CD8-positive, alpha-beta memory T cell (primary cell): Measurements from ENCODE around the gene MOCS3. TPM values are rescaled to one million over a fixed set of nuclear protein-coding genes. Genes with fewer than 3 reads are reported as not detected.

Experiments used
- CTCF ChIA-PET: fragments of 350-600 bp; sonication (Branson Sonifier 250); formaldehyde crosslinking; loops from one replicate; lab custom pipeline; 2021; ENCODE audit warnings: antibody characterized with exemption; lab: Charles Lee
- POLR2A ChIA-PET: fragments of 350-600 bp; sonication (Branson Sonifier 250); formaldehyde crosslinking; loops from one replicate; lab custom pipeline; 2021; ENCODE audit warnings: antibody characterized with exemption; lab: Charles Lee
- DNase-seq, 5 donors: peaks; one replicate each; pipeline versions ENCODE4 v3.0.0 to v3.0.0-alpha.2; 2020 to 2022; ENCODE audit warnings: mixed read lengths in 1 of 5
- H3K27ac ChIP-seq: one replicate; pipeline ENCODE4 v1.7.0; 2013; ENCODE audit warnings: low read depth, mild to moderate bottlenecking, low read length, moderate library complexity
- H3K27me3 ChIP-seq: 2 replicates; pipeline ENCODE4 v1.7.0; 2013; ENCODE audit warnings: low read length, mild to moderate bottlenecking; ENCODE audit not compliant: insufficient read depth, poor library complexity, severe bottlenecking
- H3K36me3 ChIP-seq: 2 replicates; pipeline ENCODE4 v1.7.0; 2013; ENCODE audit warnings: mild to moderate bottlenecking, low read length, moderate library complexity; ENCODE audit not compliant: insufficient read depth
- H3K4me1 ChIP-seq: 2 replicates; pipeline ENCODE4 v1.7.0; 2013; ENCODE audit warnings: mild to moderate bottlenecking, low read length, moderate library complexity; ENCODE audit not compliant: insufficient read depth
- H3K4me3 ChIP-seq: 2 replicates; pipeline ENCODE4 v1.7.0; 2013; ENCODE audit warnings: mild to moderate bottlenecking, low read length
- H3K9me3 ChIP-seq: 2 replicates; pipeline ENCODE4 v1.7.0; 2013; ENCODE audit warnings: mild to moderate bottlenecking, low read length
- H3K27ac Mint-ChIP-seq, 8 donors: one replicate each; pipeline ENCODE4 v1.8.0; 2020 to 2021; ENCODE audit warnings: mixed read lengths in 8 of 8, mild to moderate bottlenecking in 6 of 8, inconsistent platforms in 3 of 8, moderate library complexity in 3 of 8
- H3K27me3 Mint-ChIP-seq, 2 donors: one replicate each; pipeline ENCODE4 v1.8.0; 2020 to 2021; ENCODE audit warnings: mixed read lengths in 2 of 2, mild to moderate bottlenecking in 1 of 2, moderate library complexity in 1 of 2
- H3K36me3 Mint-ChIP-seq, 3 donors: one replicate each; pipeline ENCODE4 v1.8.0; 2020 to 2021; ENCODE audit warnings: mixed read lengths in 3 of 3, inconsistent platforms in 1 of 3, mild to moderate bottlenecking in 1 of 3
- H3K4me1 Mint-ChIP-seq, 3 donors: one replicate each; pipeline ENCODE4 v1.8.0; 2020 to 2021; ENCODE audit warnings: mixed read lengths in 3 of 3, inconsistent platforms in 1 of 3, mild to moderate bottlenecking in 1 of 3
- H3K4me3 Mint-ChIP-seq, 7 donors: one replicate each; pipeline ENCODE4 v1.8.0; 2020 to 2021; ENCODE audit warnings: mixed read lengths in 7 of 7, mild to moderate bottlenecking in 6 of 7, moderate library complexity in 4 of 7, inconsistent platforms in 2 of 7
- H3K9me3 Mint-ChIP-seq, 5 donors: one replicate each; pipeline ENCODE4 v1.8.0; 2020 to 2022; ENCODE audit warnings: mixed read lengths in 5 of 5, mild to moderate bottlenecking in 3 of 5, moderate library complexity in 2 of 5, inconsistent platforms in 1 of 5
- polyA plus RNA-seq: library from polyadenylated mRNA; unstranded; fragments of 300-500 nt; fragmentation: Illumina TruSeq; gene quantifications from one replicate; pipeline ENCODE4 v1.2.3, GENCODE V29; 2021
- total RNA-seq, 2 experiments: library from RNA; stranded (reverse); gene quantifications; one replicate each; pipeline ENCODE4 v1.2.3, GENCODE V29; 2021

MOCS3 gene
- total and polyA plus RNA-seq, 3 experiments from 2014 or later, result 3.4 to 8.1 (median 7.9) TPM

- Mint-ChIP-seq H3K4me1 (peaks cover 55 to 83% (median 80%) of the 10 kb centered on the region in 3 donors), H3K27me3 (no peaks in the 10 kb centered on the region), H3K27ac (peak overlapping the region; percentile 99 to 100 (median 100)), H3K4me3 (peak overlapping the region; percentile 95 to 98 (median 98)), H3K36me3 (peaks cover 0 to 55% (median 11%) of the 10 kb centered on the region in 3 donors), H3K9me3 (no peaks in the 10 kb centered on the region)
- Histone ChIP-seq H3K4me3 (peak overlapping the region; percentile 91), H3K27ac (peak overlapping the region; percentile 97), H3K9me3 (no peaks in the 10 kb centered on the region), H3K27me3 (no peaks in the 10 kb centered on the region), H3K4me1 (peaks cover 34% of the 10 kb centered on the region), H3K36me3 (peaks cover 16% of the 10 kb centered on the region)
- DNase-seq, result no peak
- ChIA-PET POLR2A (interaction anchor here (1.2 to 3.3 kb wide), 3 partner anchors 25 to 163 kb away, joined by 9 to 87 read pairs (median 26); partner anchors contain the start of genes ADNP and BCAS4), CTCF (interaction anchor here (1.4 to 4.6 kb wide), 6 partner anchors 9 to 167 kb away, joined by 3 to 51 read pairs (median 13); partner anchors contain the start of genes ADNP and BCAS4)
These were observed 1.3 kb upstream of the MOCS3 start for GRCh38 chr20:50957276-50957675.

- Mint-ChIP-seq H3K27ac (peak within 1 kb of the TSS; percentile 99 to 100 (median 100)), H3K27me3 (no peaks in the 10 kb centered on the region), H3K4me1 (peaks cover 55 to 79% (median 73%) of the 10 kb centered on the region in 3 donors), H3K4me3 (peak within 1 kb of the TSS; percentile 95 to 98 (median 98)), H3K9me3 (no peaks in the 10 kb centered on the region), H3K36me3 (peaks cover 0 to 55% (median 8%) of the 10 kb centered on the region in 3 donors)
- Histone ChIP-seq H3K27me3 (no peaks in the 10 kb centered on the region), H3K4me1 (peaks cover 34% of the 10 kb centered on the region), H3K27ac (peak within 1 kb of the TSS; percentile 97), H3K36me3 (peaks cover 16% of the 10 kb centered on the region), H3K9me3 (no peaks in the 10 kb centered on the region), H3K4me3 (peak within 1 kb of the TSS; percentile 91)
- DNase-seq, result peak in 3 of 5 donors; percentile 83 to 93 (median 85)
- POLR2A ChIA-PET, result interaction anchor here (0.6 to 3.3 kb wide), 9 partner anchors 20 to 767 kb away, joined by 3 to 87 read pairs (median 4); partner anchors contain the start of genes ADNP, BCAS4 and PARD6B
- CTCF ChIA-PET, result interaction anchor here (1.1 to 4.6 kb wide), 8 partner anchors 10 to 168 kb away, joined by 3 to 51 read pairs (median 8); partner anchors contain the start of genes ADNP and BCAS4
These were observed 612 bp upstream of the MOCS3 start, which contains the start of gene DPM1 for GRCh38 chr20:50957798-50958614. DPM1 (minus strand) TSS chr20:50958532; CDS start chr20:50958523, 9 bp downstream.

GRCh38 chr20:50959543-50960126 lies 1.0 kb downstream of the MOCS3 start:
- Mint-ChIP-seq H3K4me1 (peaks cover 48 to 74% (median 68%) of the 10 kb centered on the region in 3 donors), H3K9me3 (no peaks in the 10 kb centered on the region), H3K27ac (peak overlapping the region; percentile 47 to 100 (median 100)), H3K4me3 (peak overlapping the region; percentile 95 to 98 (median 98)), H3K36me3 (peaks cover 0 to 40% (median 7%) of the 10 kb centered on the region in 3 donors), H3K27me3 (no peaks in the 10 kb centered on the region)
- no peaks in the 10 kb centered on the region for H3K9me3 ChIP-seq
- H3K4me3 ChIP-seq, result peak overlapping the region; percentile 91
- no peak for DNase-seq
- peaks cover 4% of the 10 kb centered on the region for H3K36me3 ChIP-seq
- peaks cover 34% of the 10 kb centered on the region for H3K4me1 ChIP-seq
- POLR2A ChIA-PET, result interaction anchor here (3.1 to 3.3 kb wide), 2 partner anchors 28 to 165 kb away, joined by 26 to 87 read pairs; partner anchors contain the start of genes ADNP and BCAS4
- peak overlapping the region; percentile 97 for H3K27ac ChIP-seq
- no peaks in the 10 kb centered on the region for H3K27me3 ChIP-seq
- CTCF ChIA-PET, result interaction anchor here (4.6 kb wide), 1 partner anchor 29 kb away, joined by 51 read pairs; the partner anchor contains the start of gene ADNP

- H3K4me3 Mint-ChIP-seq, result no peak overlapping the region
- ChIA-PET POLR2A (no interaction called here), CTCF (interaction anchor here (1.1 to 1.6 kb wide), 2 partner anchors 9 to 36 kb away, joined by 3 read pairs; partner anchors contain the start of genes ADNP and MOCS3)
- H3K36me3 ChIP-seq, result no peaks in the 10 kb centered on the region
- peaks cover 0 to 4% (median 0%) of the 10 kb centered on the region in 3 donors for H3K4me1 Mint-ChIP-seq
- H3K4me1 ChIP-seq, result no peaks in the 10 kb centered on the region
- no peaks in the 10 kb centered on the region for H3K9me3 Mint-ChIP-seq
- no peak for DNase-seq
- no peak overlapping the region for H3K4me3 ChIP-seq
- H3K27ac Mint-ChIP-seq, result no peak overlapping the region
- H3K36me3 Mint-ChIP-seq, result peaks cover 0 to 3% (median 0%) of the 10 kb centered on the region in 3 donors
- H3K27me3 Mint-ChIP-seq, result peaks cover 2 to 6% of the 10 kb centered on the region in 2 donors
- H3K9me3 ChIP-seq, result no peaks in the 10 kb centered on the region
- no peak overlapping the region for H3K27ac ChIP-seq
- H3K27me3 ChIP-seq, result no peaks in the 10 kb centered on the region
These were observed 9.0 kb downstream of the MOCS3 start for GRCh38 chr20:50967586-50967985.

GRCh38 chr20:50968289-50968688 lies 9.7 kb downstream of the MOCS3 start:
- Mint-ChIP-seq H3K9me3 (no peaks in the 10 kb centered on the region), H3K27ac (no peak overlapping the region), H3K27me3 (peaks cover 4 to 11% of the 10 kb centered on the region in 2 donors), H3K36me3 (peaks cover 0 to 2% (median 0%) of the 10 kb centered on the region in 3 donors), H3K4me1 (peaks cover 0 to 2% (median 0%) of the 10 kb centered on the region in 3 donors), H3K4me3 (no peak overlapping the region)
- Histone ChIP-seq H3K4me3 (no peak overlapping the region), H3K4me1 (no peaks in the 10 kb centered on the region), H3K36me3 (no peaks in the 10 kb centered on the region), H3K27ac (no peak overlapping the region), H3K9me3 (no peaks in the 10 kb centered on the region), H3K27me3 (no peaks in the 10 kb centered on the region)
- POLR2A ChIA-PET, result no interaction called here
- CTCF ChIA-PET, result interaction anchor here (1.1 to 1.6 kb wide), 3 partner anchors 9 to 174 kb away, joined by 3 to 4 read pairs (median 4); partner anchors contain the start of genes BCAS4 and MOCS3
- no peak for DNase-seq

- Histone ChIP-seq H3K9me3 (no peaks in the 10 kb centered on the region), H3K36me3 (no peaks in the 10 kb centered on the region), H3K4me3 (no peak overlapping the region), H3K27ac (no peak overlapping the region), H3K4me1 (no peaks in the 10 kb centered on the region), H3K27me3 (no peaks in the 10 kb centered on the region)
- Mint-ChIP-seq H3K27ac (no peak overlapping the region), H3K36me3 (no peaks in the 10 kb centered on the region), H3K27me3 (peaks cover 4 to 12% of the 10 kb centered on the region in 2 donors), H3K4me1 (no peaks in the 10 kb centered on the region), H3K9me3 (no peaks in the 10 kb centered on the region), H3K4me3 (no peak overlapping the region)
- ChIA-PET CTCF (interaction anchor here (1.4 kb wide), 1 partner anchor 11 kb away, joined by 4 read pairs; no protein-coding TSS in a partner anchor), POLR2A (interaction anchor here (0.7 kb wide), 1 partner anchor 84 kb away, joined by 3 read pairs; no protein-coding TSS in a partner anchor)
- DNase-seq, result no peak
These were observed 10.8 kb downstream of the MOCS3 start for GRCh38 chr20:50969435-50969834.

- Histone ChIP-seq H3K27ac (no peak overlapping the region), H3K4me1 (no peaks in the 10 kb centered on the region)
- DNase-seq, result no peak
These were observed 11.3 kb downstream of the MOCS3 start for GRCh38 chr20:50969912-50970311.

More at GRCh38 chr20:50969912-50970311, 11.3 kb downstream of the MOCS3 start:
- Histone ChIP-seq H3K36me3 (no peaks in the 10 kb centered on the region), H3K27me3 (no peaks in the 10 kb centered on the region), H3K9me3 (no peaks in the 10 kb centered on the region), H3K4me3 (no peak overlapping the region)
- H3K9me3 Mint-ChIP-seq, result no peaks in the 10 kb centered on the region
- H3K4me3 Mint-ChIP-seq, result no peak overlapping the region
- ChIA-PET POLR2A (interaction anchor here (0.7 kb wide), 1 partner anchor 85 kb away, joined by 3 read pairs; no protein-coding TSS in a partner anchor), CTCF (no interaction called here)
- H3K36me3 Mint-ChIP-seq, result no peaks in the 10 kb centered on the region
- H3K27ac Mint-ChIP-seq, result peak overlapping the region in 1 of 8 donors; percentile 33
- no peaks in the 10 kb centered on the region for H3K4me1 Mint-ChIP-seq
- H3K27me3 Mint-ChIP-seq, result peaks cover 4 to 12% of the 10 kb centered on the region in 2 donors
